G401 (cell line): Measurements from ENCODE around the gene RBMS2. TPM values are rescaled to one million over a fixed set of nuclear protein-coding genes. Genes with fewer than 3 reads are reported as not detected.
"Not testable (repeated sequence)": the region's sequence is repeated elsewhere in the genome, so short reads cannot be mapped to it uniquely, and the experiment has no call there.

Experiments
- DNase-seq: peaks from one replicate; pipeline ENCODE4 v3.0.0-alpha.2; 2015; ENCODE audit warnings: low spot score
- in situ Hi-C: cut with HindIII; loops from 2 replicates; pipeline ENCODE4 v1.10.0; 2016; ENCODE audit warnings: low sequenced_read_pairs, mixed read lengths
- total RNA-seq: library from RNA; depleted of rRNA; stranded (reverse); fragments of >200 nt; shearing (Covaris generic); gene quantifications from 2 replicates; pipeline ENCODE4 v1.2.3, GENCODE V29; 2014; rRNA removed

RBMS2 gene, protein sequence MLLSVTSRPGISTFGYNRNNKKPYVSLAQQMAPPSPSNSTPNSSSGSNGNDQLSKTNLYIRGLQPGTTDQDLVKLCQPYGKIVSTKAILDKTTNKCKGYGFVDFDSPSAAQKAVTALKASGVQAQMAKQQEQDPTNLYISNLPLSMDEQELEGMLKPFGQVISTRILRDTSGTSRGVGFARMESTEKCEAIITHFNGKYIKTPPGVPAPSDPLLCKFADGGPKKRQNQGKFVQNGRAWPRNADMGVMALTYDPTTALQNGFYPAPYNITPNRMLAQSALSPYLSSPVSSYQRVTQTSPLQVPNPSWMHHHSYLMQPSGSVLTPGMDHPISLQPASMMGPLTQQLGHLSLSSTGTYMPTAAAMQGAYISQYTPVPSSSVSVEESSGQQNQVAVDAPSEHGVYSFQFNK
- 3.4 and 3.8 TPM in 2 replicates for total RNA-seq

DNA sequence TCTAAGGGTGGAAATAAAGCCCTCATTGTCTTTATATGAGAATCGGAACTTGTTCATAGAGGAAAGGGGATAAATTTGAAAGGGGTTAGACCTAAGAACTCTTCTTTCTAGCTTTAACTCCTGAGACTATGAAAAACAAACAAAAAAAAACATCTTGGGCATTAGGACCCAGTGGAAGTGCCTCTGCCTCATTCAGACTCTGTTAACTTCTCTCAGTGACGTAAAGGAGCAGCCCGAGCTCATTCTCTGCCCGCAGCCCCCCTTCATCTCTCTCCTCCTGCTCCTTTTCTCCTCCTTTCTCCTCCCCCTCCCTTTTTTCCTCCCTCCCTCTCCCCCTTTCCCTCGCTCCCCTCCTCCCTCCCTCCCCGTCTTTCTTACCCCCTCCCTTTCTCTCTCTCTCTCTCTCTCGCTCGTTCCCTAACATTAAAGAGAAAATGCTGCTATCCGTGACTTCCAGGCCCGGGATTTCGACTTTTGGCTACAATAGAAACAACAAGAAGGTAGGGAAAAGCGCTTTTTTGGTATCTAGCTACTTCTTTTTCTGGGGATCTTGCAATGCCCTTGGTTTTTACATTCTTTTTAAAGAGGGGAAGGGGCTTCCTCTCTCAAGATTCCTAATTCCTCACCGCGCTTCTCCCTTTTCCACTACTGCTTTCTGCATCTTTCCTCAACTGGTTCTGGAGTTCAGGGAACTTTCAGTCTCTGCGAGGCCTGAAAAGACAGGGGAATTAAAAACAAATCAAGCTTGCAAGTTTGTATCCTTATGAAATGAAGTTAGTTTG lies at the start of gene RBMS2:
Gene RBMS2 (plus strand): TSS at position 231 of the 782 bp plus-strand sequence. CDS start 204 bp downstream, at position 435.
- peak; percentile 92 for DNase-seq
- in situ Hi-C loops = no loop called here

DNA sequence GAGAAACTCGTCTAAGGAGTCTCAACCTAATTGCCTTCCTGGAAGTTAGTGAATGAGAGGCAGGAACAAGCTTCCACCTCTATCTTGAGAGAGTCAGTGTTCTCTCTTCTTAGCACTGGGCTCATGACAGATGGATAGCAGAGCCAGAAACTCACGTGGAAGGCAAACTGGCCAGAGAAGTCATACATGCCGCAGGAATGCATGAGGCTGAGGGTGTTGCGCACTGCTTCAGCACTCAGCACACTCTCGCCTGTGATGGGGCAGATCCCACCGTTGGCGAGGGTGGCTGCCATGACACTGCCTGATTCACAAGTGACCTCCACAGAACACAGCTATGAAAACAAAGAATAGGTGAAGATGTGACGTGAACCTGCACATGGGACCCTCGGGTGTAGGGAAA lies 47.2 kb upstream of the RBMS2 start:
- in situ Hi-C loops = no loop called here
- DNase-seq = no peak

DNA sequence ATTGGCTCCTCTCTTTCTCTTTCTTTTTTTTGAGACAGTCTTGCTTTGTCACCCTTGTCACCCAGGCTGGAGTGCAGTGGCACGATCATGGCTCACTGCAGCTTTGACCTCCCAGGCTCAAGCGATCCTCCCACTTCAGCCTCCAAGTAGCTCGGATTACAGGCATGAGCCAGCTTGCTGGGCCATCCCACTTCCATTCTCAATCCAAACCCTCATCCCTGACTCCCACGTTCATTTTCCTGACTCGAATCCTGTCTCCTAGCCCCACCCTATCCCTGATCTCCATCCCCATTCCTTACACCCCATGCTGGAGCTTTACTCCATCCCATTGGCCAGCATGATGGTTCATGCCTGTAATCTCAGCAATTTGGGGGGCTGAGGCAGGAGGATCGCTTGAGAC lies 45.5 kb upstream of the RBMS2 start:
- in situ Hi-C loops = no loop called here
- DNase-seq = no peak

DNA sequence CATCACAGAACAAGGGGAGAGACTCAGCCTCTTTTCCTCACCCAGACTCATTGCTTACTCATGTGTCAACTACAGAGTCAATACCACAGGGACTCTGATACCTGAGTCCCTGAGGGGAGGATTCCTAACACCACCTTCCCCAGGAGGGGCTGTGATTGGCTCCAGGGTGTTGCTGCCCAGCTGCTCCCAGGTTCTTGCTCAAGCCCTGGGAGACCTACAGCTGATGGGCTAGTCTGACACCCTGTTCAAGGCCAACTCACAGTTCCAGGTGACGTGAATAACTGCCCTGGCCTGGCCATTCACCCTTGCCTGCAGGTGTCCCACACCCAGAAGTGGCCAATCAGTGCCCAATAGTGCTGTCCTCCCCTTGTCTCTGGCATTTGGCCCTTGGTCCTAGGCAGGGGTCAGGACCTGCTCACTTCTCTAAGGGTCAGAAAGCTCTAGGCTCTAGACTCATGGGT lies 44.6 kb upstream of the RBMS2 start:
- DNase-seq = no peak
- in situ Hi-C loops = no loop called here

DNA sequence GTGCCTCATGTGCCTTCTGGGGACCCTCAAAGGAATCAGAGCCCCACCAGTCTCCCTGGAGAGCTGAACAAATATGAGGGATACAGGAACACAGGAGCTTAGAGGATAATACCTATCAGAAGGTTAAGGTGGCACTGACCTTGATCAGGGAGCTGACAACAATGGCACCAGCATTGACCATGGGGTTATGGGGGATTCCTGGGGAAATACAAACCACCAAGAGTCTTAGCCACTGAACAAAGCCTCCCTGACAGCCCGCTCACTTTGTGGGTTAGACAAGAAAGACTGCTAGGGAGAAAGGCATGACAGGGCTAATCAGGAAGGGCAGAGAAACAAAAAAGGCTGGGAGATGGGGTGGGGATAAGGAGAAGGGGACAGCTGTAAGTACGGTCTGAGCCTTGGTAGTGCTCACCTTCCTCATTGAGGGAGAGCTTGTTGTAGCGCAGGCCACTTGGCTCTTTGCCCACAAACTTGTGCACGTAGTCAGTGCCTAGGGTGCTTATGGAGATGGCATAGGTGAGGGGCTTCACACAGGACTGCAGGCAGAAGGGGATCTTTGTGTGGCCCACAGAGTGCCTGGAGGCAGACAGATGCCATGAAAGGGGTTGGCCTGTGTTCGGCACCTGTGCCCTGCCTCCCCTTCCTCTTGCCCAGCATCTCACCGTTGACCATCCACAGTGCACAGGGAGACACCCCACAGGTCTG lies 43.9 kb upstream of the RBMS2 start:
- in situ Hi-C loops = no loop called here
- no peak for DNase-seq

DNA sequence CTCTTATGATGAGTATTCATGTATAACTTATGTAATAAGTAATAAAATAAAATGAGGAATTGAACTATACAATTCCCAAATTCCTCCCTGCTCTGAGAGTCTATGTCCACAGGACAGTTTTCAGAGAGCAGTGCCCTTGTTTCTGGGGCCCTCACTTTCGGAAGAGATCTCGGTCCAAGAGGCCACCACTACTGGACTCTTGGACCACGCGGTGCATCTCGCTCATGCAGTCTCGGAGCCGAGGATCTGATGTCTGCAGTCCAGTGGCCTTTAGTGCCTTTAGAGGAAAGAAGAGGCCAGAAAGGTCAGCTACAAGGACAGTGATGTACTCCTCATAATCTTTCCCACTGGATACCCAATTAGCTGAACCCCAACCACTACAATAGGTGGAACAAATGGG lies 42.0 kb upstream of the RBMS2 start:
- in situ Hi-C loops = no loop called here

DNA sequence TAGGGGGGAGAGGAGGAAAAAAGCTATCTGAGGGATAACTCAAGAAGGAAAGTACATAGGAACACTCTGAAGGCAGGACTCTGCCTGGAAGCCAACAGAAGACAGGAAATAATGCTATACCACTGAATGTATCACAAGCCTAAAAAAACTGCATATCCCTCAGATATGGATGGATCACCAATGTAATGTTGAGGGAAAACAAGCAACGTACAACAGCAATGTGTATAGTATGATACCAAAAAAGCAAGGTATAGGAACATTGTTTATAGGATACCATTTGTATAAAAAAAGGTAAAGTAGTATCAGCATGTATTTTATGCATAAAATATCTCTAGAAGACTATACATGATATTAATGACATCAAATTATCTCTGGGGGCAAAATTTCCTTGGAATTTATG lies 37.1 kb upstream of the RBMS2 start:
- no peak for DNase-seq
- in situ Hi-C loops = no loop called here

More for the DNA sequence above, 42.0 kb upstream of the RBMS2 start:
- DNase-seq = no peak

DNA sequence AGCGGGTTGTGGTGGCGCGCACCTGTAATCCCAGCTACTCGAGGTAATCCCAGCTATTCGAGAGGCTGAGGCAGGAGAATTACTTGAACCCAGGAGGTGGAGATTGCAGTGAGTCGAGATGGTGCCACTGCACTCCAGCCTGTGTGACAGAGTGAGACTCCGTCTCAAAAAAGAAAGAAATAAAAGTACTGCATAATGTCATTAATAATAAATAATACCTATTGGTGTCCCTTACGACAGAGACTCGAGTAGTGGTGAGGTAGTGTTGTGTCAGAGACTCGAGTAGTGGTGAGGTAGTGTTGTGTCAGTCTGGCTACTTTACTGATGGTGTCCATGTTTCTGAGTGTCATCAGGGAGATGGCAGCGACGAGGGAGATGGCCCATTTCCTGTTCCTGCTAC lies 34.9 kb upstream of the RBMS2 start:
- no peak for DNase-seq
- in situ Hi-C loops = no loop called here

DNA sequence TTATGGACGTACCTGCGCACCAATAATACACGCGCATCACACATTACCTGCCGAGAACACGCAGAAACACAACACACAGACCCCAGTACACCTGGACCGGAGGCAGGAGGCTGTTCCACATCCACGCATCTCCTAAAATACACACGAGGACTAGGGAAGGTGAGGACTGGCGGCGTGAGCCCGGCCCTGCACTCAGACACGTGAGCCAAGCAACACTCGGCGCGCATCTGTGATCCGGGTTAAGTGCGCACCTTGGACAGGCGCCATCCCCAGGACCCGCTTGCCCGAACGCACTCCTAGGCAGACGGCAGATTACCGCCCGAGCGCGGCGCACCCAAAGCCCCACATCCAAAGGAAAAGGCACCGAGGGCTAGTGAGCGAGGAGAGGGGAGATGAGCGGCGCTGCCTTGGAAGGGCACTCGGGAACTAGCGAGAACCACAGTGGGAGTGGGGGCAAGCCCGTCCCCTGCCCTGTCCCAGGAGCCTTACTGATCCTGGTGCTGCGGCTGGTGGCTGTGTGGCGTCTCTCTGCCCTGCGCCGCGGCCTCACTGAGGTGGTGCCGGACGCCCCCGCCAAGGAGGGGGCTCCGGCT lies 34.1 kb upstream of the RBMS2 start:
- in situ Hi-C loops = no loop called here
- peak; percentile 71 for DNase-seq

DNA sequence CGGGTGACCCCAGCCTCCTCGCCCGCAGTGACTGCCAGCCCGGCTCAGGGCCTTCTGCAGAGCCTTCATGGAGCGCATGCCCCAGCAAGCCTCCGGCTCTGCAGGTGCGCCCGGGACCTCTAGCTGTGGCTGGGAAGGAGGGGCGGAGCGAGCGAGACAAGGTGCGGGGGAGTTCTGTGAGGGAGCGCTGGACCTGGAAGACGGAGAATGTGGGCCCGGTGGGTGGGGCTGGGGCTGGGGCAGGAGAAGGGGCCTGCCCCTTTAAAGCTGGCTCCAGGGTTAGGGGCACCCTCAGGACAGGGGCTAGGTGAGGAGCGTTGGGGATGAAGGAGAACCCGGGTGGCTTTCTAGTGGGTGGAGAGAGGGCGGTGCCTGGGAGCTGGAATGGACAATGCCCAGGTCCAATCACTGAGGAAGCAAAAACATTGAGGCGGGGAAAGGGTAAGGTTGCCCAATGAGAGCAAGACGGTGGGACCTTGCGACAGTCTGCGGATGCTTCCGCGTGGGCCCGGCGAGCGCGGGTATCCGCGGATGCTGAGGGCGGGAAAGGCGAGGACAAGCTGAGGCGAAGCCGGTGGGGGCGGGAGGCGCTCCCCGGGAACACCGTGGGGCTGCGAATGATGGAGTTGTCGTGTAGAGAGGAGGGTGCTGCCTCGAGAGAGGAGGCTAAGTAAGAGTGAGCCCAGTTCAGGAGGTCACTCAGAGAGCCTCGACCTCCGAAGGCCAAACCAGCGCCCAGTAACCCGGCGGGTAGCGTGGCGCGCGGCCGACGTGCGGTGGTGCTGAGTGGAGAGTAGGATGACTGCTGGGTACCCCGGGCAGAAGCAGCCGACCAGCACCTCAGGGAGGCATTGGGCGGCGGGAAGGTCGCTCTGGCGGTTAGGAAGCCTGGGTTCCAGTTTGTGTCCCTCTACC lies 33.3 kb upstream of the RBMS2 start, which contains the start of gene GLS2:
Gene GLS2 (minus strand): TSS at position 121 of the 915 bp plus-strand sequence. CDS start 43 bp downstream, at position 78.
- in situ Hi-C loops = no loop called here
- peak; percentile 96 for DNase-seq

DNA sequence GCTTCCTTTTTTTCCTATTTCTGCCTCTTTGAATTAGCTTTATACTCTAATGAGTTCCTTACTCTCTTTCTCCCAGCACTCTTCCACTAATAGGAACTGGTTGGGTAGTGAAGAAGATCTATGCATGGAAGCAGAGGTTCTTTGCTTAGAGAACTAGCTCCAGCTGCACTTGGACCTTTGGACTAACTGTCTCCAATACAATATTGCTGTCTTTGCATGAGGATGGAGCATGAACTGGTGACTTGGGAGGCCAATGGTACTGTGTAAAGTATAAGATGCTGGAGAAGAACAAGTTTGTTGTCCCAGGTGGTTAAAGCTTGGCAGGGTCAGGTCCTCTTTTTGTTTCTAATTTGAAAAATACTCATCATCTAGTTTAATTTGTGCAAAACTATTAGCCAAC lies 31.3 kb upstream of the RBMS2 start:
- DNase-seq = no peak
- in situ Hi-C loops = no loop called here

DNA sequence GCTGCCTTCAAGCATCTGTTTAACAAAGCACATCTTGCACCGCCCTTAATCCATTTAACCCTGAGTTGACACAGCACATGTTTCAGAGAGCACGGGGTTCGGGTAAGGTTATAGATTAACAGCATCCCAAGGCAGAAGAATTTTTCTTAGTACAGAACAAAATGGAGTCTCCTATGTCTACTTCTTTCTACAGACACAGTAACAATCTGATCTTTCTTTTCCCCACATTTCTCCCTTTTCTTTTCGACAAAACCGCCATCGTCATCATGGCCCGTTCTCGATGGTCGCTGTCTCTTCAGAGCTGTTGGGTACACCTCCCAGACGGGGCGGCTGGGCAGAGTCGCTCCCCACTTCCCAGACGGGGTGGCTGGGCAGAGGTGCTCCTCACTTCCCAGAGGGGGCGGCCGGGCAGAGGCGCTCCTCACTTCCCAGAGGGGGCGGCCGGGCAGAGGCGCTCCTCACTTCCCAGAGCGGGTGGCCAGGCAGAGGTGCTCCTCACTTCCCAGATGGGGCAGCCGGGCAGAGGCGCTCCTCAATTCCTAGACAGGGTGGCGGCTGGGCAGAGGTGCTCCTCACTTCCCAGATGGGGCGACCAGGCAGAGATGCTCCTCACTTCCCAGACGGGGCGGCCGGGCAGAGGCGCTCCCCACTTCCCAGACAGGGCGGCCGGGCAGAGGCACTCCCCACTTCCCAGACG lies 28.1 kb upstream of the RBMS2 start:
- DNase-seq, in situ Hi-C loops: not testable (repeated sequence)

DNA sequence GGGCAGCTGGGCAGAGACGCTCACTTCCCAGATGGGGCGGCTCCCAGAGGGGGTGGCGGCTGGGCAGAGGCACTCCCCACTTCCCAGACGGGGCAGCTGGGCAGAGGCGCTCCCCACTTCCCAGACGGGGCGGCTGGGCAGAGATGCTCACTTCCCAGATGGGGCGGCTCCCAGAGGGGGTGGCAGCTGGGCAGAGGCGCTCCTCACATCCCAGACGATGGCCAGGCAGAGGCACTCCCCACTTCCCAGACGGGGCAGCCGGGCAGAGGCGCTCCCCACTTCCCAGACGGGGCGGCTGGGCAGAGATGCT lies 27.6 kb upstream of the RBMS2 start:
- DNase-seq, in situ Hi-C loops: not testable (repeated sequence)

DNA sequence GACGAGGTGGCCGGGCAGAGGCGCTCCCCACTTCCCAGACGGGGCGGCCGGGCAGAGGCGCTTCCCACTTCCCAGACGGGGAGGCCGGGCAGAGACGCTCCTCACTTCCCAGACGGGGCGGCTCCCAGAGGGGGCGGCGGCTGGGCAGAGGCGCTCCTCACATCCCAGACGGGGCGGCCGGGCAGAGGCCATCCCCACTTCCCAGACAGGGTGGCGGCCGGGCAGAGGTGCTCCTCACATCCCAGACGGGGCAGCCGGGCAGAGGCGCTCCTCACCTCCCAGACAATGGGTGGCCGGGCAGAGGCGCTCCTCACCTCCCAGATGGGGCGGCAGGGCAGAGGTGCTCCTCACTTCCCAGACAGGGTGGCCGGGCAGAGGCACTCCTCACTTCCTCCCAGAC lies 27.1 kb upstream of the RBMS2 start:
- DNase-seq, in situ Hi-C loops: not testable (repeated sequence)

DNA sequence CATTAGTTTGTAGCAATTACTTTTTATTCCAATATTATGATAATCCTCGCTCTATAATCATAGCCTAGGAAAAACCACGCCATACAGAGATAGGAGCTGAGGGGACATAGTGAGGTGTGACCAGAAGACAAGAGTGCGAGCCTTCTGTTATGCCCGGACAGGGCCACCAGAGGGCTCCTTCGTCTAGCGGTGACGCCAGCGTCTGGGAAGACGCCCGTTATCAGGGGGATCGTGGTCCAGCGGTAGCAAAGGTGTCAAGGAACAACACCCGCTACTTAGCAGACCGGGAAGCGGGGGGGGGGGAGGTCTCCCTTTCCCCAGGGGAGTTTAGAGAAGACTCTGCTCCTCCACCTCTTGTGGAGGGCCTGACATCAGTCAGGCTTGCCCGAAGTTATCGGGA lies 24.9 kb upstream of the RBMS2 start:
- peak; percentile 76 for DNase-seq

DNA sequence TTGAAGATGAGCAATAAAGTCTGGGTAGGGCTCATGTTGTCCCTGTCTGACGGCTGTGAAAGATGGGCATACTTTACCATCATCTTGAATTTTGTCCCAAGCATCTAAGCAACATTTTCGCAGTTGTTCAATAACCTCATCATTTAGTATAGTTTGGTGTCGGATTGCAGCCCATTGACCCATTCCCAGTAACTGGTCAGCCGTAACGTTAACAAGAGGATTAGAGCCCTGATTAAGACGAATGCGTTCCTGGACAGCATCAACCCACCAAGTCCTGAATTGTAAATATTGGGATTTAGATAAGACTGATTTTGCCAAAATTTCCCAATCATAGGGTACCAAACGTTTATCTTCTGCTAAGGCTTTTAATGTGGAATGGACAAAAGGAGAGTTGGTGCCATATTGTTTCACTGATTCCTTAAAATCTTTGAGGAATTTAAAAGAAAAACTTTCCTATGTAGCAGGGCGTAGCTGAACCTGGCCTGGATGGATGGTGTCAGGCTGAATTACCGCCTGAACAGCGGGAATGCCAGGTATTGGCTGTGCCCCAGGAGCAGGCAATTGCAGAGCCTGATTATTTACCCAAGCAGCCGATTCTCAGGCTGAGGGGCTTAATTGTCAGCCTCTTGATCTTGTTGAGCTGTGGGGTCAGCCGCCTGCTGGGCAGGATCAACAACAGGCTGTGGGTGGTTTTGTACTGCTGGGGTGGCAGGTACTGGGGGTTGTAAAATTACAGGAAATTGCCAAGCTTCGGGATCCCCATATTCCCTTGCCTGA lies 23.3 kb upstream of the RBMS2 start:
- in situ Hi-C loops, DNase-seq: not testable (repeated sequence)

More for the DNA sequence above, 24.9 kb upstream of the RBMS2 start:
- in situ Hi-C loops = not testable (repeated sequence)

DNA sequence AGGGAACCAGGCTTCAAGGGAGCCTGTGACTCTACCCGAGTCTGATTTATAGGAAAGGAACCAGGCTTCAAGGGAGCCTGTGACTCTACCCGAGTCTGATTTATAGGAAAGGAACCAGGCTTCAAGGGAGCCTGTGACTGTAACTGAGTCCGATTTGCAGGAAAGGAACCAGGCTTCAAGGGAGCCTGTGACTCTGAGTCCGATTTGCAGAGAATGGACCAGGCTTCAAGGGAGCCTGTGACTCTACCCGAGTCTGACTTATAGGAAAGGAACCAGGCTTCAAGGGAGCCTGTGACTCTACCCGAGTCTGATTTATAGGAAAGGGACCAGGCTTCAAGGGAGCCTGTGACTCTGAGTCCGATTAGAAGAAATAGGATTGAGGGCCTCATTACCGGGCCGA lies 22.2 kb upstream of the RBMS2 start:
- DNase-seq, in situ Hi-C loops: not testable (repeated sequence)
